T-helper 22 cell (primary cell): ENCODE data around the gene FBXO31.

Experiments used
- DNase-seq: peaks from one replicate; pipeline ENCODE4 v3.0.0-alpha.2; 2020; ENCODE audit warnings: low read depth

Gene FBXO31

DNA sequence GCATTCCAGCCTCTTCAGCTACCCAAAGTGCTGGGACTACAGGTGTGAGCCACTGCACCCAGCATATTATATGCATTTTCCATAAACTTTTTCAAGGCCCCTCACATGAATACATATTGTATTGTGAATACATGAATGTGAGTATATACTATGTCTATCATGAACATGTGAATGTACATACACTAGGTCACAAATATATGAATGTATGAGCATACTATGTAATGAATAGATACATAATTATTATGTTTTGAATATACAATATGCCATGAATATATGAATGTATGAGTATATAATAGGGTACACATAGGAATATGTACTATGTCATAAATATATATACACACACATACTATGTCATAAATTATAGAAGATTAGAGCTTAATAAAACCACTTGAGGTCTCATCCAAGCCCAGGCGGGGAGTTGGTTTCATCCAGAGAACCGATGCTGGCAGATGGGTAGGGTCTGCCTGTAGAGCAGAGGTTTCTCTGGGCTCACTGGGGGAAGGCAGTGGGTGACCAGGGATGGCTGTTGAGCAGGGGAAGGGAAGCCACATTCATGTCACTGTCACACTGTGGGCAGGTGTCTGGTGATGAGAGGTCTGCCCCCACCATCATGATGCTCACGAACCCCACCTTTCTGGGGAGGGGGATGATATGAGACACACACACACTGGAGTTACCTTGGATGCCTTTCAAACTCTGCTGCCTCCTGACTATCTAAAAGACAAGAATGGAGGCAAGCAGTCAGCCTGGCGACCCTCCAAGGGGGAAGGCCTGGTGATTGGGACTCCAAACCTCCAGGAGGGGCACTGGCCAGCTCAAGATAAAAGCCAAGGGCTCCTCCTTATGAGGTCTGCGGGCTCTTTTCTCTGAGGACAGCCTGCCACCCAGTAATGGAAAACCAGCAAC is 73.7 kb downstream of the FBXO31 start:
- no peak for DNase-seq

DNA sequence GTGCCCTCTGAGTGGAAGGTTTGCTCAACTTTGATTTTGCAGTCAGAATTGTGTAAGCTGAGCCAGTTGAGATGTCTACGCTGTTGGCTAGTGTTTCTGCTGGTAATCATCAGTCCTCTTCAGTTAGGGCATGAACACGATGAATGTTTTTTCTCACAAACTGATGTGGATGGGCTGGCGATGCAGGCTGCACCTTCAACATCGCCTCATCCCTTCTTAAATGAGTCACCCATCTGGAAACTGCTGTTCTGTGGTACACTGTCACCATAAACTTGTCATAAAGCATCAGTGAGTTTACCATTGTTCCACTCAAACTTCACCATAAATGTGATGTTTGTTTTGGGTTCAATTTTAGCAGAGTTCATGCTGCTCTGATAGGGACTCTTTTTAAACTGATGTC is 74.8 kb downstream of the FBXO31 start:
- DNase-seq, result no peak

- DNase-seq, result no peak
Observed at GRCh38 chr16:87306516-87306915, 77.1 kb downstream of the FBXO31 start.

GRCh38 chr16:87305505-87306391 is 77.8 kb downstream of the FBXO31 start:
- no peak for DNase-seq

DNA sequence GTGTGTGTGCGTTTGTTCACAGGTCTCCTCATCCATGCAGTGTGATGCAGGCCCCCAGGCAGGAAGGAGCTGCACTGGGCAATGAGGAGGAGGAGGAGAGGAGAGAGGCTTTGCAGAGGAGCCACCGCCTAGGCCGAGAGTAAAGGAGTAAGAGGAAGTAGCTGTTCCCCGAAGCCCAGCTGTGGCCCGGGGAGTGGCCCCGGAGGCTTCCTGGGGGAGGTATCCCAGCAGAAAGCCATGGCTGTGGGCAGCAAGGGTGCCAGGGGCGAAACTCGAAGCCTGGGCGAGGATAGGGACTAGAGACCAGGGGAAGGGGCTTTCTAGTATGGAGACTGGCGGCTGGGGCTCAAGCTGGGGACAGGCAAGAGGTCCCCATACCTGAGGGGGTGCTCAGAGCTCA is 78.6 kb downstream of the FBXO31 start:
- DNase-seq, result no peak

DNA sequence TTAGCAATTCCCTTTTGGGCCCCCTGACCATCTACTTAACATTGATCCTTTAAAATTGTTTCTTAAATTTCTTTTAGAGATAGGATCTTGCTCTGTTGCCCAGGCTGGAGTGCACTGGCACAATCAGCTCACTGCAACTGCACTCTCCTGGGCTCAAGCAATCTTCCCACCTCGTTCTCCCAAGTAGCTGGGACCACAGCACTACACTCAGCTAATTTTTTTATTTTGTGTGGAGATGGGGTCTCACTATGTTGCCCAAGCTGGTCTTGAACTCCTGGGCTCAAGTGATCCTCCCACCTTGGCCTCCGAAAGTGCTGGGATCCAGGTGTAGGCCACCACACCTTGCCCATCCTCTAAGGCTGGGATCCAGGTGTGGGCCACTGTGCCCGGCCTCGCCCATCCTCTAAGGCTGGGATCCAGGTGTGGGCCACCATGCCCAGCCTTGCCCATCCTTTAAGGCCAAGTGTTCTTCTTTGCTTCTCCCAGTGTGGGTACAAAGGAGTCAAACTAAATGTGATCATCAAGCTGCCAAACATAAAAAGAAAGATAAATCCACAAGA is 79.5 kb downstream of the FBXO31 start:
- DNase-seq, result no peak

- DNase-seq, result no peak
Observed at GRCh38 chr16:87303431-87303930, 80.1 kb downstream of the FBXO31 start.

- no peak for DNase-seq
Observed at GRCh38 chr16:87298857-87299465, 84.6 kb downstream of the FBXO31 start.

GRCh38 chr16:87297918-87298631 is 85.5 kb downstream of the FBXO31 start:
- no peak for DNase-seq

GRCh38 chr16:87297407-87297806 is 86.2 kb downstream of the FBXO31 start:
- DNase-seq, result no peak

DNA sequence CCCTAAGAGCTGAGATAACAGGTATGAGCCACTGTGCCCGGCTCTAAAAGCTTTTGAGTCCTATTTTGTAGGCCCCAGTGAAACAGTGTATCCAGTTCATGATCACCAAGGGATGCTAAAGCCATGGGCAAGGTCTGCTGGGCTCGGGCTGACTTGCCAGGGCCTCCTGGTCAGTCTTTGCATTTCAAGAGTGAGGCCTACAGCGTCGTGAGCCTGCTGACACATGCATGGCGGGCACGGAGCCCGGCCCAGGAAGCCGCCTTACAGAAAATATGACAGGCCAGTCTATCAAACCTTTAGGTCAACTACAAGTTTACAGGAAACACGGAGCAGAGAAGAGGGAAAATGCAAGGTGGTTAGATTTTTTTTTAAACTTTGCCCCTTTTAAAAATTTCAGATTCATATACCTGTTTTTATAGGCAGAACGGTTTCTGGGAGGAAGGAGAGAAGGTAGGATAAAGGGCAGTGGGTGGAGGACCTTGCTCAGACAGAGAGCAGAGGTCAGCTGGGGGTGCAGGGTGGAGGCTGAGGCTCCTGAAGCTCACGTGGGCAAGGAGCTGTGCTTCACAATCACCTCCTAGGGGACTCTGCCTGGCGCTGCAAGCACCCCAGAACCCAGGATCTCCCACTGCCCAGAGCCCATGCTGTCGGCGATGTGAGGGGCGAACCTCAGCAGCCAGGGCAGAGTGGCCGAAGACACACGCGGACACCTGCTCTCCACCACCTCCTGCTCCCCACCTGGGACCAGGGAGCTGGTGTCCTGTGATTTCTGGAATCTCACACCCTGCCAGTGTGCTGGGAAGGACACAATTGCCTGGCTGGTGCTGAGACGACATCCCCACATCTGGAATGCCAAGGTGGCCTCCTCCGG is 87.7 kb downstream of the FBXO31 start:
- no peak for DNase-seq

DNA sequence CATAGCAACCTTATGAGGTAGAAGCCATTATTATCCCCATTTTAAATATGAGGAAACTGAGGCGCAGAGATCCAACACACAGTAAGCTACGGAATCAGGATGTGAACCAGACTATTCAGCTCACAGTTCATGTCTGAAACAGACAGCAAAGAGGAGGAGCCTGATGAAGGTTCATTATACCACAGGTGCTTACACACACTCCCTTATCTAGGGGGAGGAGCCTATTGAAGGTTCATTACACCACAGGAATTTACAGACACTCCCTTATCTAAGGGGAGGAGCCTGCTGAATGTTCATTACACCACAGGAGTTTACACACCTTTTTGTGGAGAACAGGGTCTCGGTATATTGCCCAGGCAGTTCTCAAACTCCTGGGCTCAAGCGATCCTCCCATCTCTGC is 88.3 kb downstream of the FBXO31 start:
- no peak for DNase-seq

DNA sequence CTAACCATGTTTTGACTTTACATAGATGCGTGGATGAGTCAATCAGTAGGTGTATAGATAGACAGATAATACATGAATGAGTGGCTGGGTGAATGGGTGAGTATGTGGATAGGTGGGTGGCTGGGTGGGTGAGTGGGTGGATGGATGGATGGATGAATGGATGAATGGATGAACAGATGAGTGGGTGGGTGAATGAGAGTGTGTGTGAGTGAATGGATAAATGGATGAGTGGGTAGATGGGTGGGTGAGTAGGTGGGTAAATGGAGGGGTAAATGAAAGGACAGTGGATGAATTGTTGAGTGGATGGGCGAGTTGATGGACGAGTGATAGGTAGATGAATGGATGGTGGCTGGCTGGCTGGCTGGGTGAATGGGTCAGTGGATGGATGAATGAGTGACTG is 89.6 kb downstream of the FBXO31 start:
- no peak for DNase-seq

GRCh38 chr16:87291944-87292343 is 91.6 kb downstream of the FBXO31 start:
- no peak for DNase-seq

DNA sequence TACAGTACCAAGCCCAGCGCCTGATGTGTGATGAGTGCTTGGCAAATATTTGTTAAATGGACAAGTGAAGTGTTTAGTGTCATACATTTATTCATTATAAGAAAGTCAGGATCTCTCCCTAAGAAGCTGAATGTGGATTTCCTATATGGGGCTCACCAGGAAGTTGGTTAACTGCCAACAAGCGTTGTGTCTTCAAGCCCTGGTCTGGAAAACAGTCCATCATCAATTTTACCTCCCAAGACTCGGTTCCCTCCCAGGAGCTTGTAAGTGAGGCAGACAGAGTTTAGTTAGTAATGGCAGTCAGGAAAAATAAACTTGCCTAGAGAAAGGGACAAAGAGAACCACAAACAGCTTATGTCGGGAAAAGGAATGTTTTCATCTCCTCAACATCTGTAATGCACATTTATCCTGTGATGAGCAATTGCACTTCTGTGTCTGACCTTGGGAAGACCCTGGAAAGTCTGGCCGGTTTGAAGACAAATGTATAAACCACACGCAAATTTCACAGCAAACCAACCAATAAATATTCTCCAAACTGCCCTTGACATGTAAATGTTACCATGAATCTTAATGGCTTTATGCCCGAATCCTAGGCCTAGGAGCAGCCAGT is 94.7 kb downstream of the FBXO31 start:
- DNase-seq, result no peak

- DNase-seq, result no peak
Observed at GRCh38 chr16:87286839-87287626, 96.5 kb downstream of the FBXO31 start.

GRCh38 chr16:87284183-87284582 is 99.4 kb downstream of the FBXO31 start:
- DNase-seq, result no peak

GRCh38 chr16:87279094-87279658 is 104.4 kb downstream of the FBXO31 start:
- no peak for DNase-seq
